ENCODE results near the gene DNAJC27.
"Not testable (repeated sequence)": the region's sequence is repeated elsewhere in the genome, so short reads cannot be mapped to it uniquely, and the experiment has no call there.

DNAJC27 gene
- 3.8 to 9.2 (median 5.9) reads per million in 18 experiments for total RNA-seq

DNA sequence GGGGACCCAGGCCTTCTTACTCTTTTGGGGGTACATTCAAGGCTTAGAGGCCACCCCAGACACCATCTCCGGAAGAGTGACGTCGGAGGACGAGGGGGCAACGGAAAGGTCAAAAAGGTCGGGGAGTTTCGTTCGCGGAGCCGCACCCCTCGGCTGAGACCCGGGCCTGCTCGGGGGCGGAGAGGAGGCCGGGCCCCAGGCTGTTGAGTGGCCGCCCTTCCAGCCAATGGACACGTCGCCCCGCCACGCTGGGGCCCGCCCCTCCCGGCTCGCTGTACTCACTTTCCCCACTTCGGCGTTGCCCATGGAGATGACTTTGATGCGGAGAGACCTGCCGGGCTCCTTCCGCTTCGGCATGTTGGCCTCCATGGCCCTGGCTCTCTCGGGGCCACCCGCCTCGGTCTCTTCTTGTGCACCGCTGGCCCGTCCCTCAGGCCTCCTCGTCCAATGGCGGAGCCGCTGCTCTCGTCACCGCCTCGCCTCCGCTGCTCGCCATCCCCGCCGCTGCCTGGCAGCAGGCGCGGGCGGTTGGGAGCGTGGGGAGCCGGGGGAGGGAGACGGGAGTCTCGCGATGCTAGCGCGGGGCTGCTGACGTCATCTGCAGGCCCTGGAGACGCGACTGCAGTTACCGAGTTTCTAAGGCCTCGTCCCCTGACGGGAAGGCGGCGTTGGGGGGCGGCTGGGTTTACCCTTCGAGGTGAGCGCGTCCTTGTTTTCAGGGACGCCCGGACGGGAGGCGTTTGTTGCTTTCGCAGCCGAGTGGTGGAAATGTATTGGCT lies at the start of gene DNAJC27:
DNAJC27 (minus strand) TSS at position 420 of the 779 bp plus-strand sequence; CDS start at position 369, 51 bp downstream.
- DNase-seq: peak; percentile 98 to 99

- DNase-seq: no peak
Measured at GRCh38 chr2:25018681-25019080, 46.9 kb upstream of the DNAJC27 start.

GRCh38 chr2:25014631-25015030 lies 42.9 kb upstream of the DNAJC27 start:
- DNase-seq: no peak

- DNase-seq: not testable (repeated sequence)
Measured at GRCh38 chr2:25011342-25011741, 39.6 kb upstream of the DNAJC27 start.

DNA sequence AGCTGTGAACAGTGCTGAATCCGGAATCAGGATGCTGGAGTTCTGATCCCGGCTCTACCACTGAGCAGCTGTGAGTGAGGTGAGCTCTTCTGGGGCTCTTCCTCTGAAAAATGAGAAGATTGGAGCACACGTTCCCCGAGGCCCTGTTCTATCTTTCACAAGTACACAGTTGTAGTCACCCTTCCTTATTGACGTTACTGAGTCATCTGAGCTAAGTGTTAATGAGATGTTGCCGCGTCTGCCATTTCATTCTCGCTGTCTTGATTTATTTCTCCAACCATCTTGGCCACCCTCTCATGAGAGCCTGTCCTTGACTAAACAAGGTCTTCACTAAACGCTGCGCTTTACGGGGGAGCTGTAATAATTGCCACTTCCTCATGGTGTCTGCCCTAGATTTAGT lies 38.2 kb upstream of the DNAJC27 start:
- DNase-seq: peak; percentile 5 to 32

DNA sequence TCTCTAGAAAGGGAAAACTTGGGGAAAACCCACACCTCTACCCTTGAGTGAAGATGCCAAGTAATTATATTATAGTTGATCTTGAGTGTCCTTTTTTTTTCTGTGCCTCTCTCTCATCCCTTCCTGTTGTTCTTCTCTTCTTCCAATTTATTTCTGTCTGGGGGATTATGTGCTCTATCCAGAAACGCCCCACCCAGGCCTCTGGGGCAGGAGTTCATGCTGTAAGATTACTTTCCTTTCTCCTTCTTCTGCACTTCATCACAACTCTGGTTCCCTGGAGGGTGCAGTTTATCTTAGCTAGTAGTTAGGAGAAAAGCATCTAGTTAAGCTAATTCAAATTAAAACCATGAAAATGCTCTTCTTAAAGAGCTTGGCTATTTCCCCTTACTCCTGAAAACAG lies 30.3 kb upstream of the DNAJC27 start:
- DNase-seq: no peak

- no peak for DNase-seq
Measured at GRCh38 chr2:25001325-25001637, 29.5 kb upstream of the DNAJC27 start.

DNA sequence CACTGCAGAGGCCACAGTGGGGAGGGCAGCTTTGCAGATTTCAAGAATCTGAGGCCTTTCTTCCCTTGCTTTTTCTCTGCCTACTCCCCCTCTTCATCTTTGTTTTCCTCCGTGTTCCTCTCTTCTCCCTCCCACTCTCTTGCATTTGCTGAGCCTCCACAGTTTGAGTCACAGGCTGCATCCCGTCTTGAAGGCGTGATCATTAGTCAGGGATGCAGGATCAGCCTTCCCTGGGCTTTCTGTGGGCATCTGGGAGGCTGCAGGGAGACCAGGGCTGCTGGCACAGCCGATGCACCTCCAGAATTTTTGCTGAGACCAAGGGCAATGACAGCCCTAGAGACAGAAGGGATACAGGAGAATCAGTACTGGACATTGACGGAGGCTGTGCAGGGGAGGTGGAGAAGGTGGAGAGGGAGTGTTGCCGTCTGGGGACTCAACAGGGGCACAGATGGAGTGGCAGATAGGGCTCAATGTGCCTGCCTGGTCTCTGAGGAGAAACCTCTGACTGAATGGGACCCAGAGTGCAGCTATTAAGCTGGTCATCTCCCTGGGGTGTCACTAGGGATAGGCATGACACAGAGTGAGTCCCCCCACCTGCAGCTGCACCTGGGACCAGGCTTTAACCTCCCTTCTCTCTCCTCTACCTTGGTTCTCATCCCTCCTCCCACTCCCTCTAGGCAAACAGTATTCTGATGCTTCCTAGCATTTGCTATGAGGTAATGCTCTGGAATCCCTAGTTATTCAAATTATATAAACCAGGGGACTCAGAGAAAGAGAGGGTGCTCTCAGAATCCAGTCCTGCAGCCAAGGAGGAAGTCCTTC lies 29.0 kb upstream of the DNAJC27 start:
- peak in 1 of 2 donors; percentile 34 for DNase-seq

DNA sequence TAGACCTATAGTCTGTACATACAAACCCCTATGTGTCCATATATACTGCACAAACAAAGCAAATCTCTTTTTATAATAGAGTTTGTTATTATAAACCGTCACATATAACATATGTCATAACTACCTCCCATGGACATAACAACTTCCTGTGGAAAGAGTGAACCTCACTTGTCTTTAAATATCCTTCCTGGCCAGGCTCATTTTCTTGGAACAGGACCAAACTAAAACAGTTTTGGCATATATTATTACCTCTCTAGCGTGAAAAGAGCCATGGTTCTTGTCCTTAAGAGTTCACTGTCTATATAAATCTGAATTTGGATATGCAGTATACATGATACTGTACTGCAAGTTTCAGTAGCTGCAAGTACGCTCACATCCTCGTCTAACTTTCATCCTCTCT lies 28.3 kb upstream of the DNAJC27 start:
- no peak for DNase-seq

GRCh38 chr2:24999097-24999496 lies 27.3 kb upstream of the DNAJC27 start:
- DNase-seq: not testable (repeated sequence)

DNA sequence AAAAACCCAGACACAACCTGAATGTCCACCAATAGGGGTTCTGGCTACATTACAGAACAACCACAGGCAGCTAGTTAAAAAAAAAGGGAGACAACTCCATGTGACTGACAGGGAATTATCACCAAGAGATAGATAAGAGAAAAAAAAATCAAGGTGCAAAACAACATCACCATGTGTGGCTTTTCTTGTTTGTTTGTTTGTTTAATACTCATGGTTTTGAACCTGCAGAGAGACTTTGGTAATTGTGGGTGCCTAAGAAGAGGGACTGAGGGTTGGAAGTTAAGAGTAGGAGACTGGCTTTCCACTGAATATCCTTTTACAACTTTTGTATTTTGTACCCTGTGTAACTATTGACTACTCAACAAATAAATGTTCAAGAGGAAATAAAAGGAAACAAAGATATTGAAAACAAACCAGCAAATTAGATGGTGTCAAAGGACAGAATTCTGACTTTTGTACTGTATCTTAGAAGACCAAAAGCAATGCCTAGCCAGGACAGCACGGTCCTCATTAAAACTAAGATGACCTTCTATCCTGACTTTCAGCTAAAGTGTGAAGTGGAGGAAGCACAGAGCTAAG lies 22.5 kb upstream of the DNAJC27 start:
- DNase-seq: no peak

DNA sequence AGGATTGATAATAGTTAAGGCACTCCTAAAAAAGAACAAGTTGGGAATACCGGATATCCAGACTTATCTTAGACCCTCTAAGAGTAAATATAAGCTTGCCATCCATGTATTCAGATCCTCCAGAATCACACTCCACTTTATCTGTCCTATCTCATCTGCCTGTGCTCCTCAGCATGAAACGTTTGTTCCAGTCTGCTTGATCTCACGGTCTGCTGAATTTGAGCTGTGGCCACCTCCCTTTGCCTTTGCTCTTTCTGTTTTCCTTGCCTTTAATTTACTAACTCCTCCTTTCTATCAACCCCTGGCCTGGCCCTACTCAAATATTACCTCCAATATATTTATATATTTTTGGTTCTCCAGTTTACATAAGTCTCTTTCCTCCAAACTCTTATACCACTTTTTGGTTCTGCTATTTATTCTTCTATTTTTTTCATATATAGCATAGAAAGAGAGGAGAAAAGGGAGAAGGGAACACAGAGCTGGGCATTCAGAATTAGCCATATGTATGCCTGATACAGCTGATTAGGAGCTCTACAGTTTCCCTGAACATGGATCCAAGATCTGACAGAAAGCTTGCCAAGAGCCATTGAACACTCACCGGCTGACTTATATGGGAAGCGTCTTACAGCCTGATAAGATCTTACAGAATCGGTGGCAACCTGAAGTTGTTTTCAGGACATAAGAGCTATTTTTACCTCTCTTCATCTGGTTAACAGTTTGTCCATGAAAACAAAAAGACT lies 21.8 kb upstream of the DNAJC27 start:
- DNase-seq: no peak

DNA sequence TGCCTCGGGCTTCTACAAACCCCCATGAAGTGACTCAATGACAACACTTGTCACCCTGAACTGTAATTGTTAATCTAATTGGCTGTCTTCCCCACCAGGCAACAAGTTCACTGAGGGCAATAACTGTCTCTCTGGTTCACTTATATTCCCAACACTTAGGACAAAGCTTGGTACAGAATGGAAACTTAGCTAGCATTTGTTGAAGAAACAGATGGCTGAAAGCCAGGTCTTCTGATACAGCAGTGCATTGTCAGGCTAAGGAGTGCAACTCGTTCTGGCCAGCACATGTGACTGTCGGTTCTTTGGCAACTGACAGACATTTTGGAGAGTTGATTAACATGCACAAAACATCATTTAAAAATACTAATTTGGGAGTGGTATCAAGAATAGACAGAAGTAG lies 14.6 kb upstream of the DNAJC27 start:
- no peak for DNase-seq

- no peak for DNase-seq
Measured at GRCh38 chr2:24985511-24985910, 13.8 kb upstream of the DNAJC27 start.

DNA sequence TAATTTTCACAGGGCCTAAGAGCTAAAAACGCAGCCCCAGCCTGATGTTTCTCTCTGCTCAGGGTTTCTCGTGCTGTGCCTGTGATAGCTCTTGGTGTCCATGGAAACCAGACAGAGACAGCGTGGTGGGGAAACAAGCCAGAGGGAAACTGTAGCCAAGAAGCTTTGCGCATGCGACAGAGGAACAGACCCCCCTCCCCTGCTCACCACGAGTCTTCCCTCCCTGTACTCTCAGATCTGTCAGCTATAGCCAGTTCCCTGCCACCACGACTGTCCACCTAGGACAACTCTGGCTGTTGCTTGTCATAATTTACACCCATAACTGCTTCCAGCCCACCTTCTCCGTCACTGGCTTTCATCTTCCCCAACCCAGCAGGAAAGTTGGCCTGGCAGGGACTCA lies 13.2 kb upstream of the DNAJC27 start:
- DNase-seq: peak; percentile 11 to 29

DNA sequence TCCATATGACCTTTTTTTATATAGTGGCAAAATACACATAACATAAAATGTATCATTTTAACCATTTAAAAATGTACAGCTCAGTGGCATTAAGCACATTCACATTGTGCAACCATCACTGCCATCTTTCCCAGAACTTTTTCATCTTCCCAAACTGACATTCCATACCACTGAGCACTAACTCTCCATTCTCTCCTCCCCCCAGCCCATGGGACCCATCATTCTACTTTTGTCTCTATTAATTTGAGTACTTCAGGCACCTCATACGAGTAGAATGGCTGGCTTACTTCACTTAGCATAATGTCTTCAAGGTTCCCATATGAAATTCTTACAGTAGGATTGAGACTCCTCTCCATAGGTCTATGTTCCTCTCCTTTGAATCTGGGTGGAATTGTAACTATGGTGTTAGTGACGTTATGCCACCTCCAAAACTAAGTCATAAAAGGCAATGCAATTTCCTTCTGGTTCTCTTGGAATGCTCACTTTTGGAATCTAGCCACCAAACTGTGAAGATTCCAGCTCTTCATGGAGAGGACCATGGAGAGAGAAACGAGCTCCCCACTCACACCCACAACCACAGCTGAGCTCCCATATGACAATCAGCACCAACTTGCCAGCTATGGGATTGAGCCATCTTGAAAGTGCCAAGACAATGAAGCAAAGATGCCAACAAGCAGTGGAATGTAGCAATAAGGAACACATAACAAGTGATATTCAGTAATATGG lies 9.8 kb upstream of the DNAJC27 start:
- DNase-seq: no peak

DNA sequence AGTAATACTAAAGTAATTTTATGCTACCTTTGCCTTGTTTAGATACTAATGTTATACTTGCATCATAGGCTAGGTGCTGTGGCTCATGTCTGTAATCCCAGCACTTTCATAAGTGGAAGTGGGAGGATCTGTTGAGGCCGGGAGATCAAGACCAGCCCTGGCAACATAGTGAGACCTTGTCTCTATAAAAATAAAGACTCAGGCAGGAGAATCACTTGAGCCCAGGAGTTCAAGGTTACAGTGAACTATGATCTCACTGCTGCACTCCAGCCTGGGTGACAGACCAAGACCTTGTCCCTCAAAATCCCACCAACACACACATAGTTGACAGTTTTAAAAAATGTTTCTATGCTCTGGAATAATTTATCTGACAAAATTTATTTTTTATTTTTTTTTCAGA lies 6.9 kb upstream of the DNAJC27 start:
- DNase-seq: no peak

- DNase-seq: no peak
Measured at GRCh38 chr2:24977631-24978030, 5.9 kb upstream of the DNAJC27 start.

- no peak for DNase-seq
Measured at GRCh38 chr2:24973812-24974211, 2.1 kb upstream of the DNAJC27 start.

- DNase-seq: peak; percentile 42 to 50
Measured at GRCh38 chr2:24972315-24972961, 683 bp upstream of the DNAJC27 start.

DNA sequence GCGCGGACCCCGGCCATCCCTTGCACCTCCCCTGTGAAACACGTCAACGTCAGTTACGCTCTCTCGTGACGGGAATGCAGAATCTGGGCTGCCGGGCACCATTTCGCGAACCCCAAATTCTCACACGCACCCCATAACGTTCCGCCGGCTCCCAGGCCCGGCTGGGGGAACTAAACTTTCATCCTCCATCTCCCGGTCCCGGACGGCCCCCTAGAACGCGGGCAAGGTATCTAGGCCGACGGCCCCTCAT lies 544 bp downstream of the DNAJC27 start:
- DNase-seq: peak; percentile 34 to 36

All from inflammatory macrophage (primary cell).